NB4 (cell line): Measurements from ENCODE around the gene INCENP.
"Not testable (repeated sequence)": the region's sequence is repeated elsewhere in the genome, so short reads cannot be mapped to it uniquely, and the experiment has no call there.

Source experiments
- CTCF ChIP-seq: IDR thresholded peaks from one replicate; pipeline ENCODE4 v1.5.1; 2012; ENCODE audit warnings: low read depth, low read length
- MAX ChIP-seq: IDR thresholded peaks from 2 replicates; pipeline ENCODE4 v1.6.1; 2011; ENCODE audit warnings: low read depth, low read length
- MYC ChIP-seq: IDR thresholded peaks from 2 replicates; pipeline ENCODE4 v1.6.1; 2011; ENCODE audit warnings: low read depth, low read length
- POLR2A ChIP-seq: IDR thresholded peaks from 2 replicates; pipeline ENCODE4 v1.6.1; 2011; ENCODE audit warnings: mild to moderate bottlenecking; ENCODE audit not compliant: insufficient read length; ENCODE audit errors: extremely low read depth

- not testable (repeated sequence) for TF ChIP-seq CTCF, MYC, MAX, POLR2A
Measured at GRCh38 chr11:62084801-62085200, 39.0 kb upstream of the INCENP start.
